SIG-M5 treated with dmso at 0.1 percent for 504 hours (cell line): ENCODE measurements around the gene MAML3.

Experiments used
- DNase-seq: peaks from one replicate; lab custom pipeline; 2025; ENCODE audit not compliant: unreplicated experiment; lab: John Stamatoyannopoulos, UW

MAML3 gene

DNA sequence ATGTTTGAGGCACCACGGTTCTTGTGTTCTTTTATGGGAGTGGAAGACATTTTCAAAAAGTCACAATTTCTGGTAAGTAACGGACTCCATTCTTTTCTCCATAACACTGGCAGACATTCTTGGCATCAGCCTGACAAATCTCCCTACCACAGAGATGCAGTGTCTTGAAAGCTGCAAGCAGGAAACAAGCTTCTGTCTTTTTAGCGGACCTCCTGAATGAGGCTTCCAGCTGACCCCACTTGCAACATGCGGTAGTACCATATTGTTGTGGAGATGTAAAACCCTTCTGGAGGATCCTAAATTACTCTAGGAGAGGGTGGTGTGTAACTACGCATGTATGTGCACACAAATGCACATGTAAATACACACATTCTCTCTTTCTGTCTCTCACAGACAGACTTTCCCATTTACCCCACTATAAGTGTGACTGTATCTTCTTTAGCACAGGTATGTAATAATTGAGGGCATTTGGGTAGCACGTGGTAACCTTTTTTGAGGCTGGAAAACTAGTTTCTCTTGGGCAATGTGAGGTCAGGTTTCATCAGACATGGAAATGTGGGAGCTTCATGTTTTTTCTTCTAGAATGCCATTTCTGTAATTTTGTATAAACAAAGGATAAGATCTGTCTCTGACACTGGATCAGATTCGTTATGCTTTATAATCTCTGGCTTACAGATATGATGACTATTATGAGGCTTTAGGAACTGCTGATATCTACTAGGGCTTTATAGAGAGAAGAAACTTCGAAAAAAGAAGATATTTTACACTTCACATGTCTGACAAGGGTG is 358.3 kb downstream of the MAML3 start:
- no peak for DNase-seq

DNA sequence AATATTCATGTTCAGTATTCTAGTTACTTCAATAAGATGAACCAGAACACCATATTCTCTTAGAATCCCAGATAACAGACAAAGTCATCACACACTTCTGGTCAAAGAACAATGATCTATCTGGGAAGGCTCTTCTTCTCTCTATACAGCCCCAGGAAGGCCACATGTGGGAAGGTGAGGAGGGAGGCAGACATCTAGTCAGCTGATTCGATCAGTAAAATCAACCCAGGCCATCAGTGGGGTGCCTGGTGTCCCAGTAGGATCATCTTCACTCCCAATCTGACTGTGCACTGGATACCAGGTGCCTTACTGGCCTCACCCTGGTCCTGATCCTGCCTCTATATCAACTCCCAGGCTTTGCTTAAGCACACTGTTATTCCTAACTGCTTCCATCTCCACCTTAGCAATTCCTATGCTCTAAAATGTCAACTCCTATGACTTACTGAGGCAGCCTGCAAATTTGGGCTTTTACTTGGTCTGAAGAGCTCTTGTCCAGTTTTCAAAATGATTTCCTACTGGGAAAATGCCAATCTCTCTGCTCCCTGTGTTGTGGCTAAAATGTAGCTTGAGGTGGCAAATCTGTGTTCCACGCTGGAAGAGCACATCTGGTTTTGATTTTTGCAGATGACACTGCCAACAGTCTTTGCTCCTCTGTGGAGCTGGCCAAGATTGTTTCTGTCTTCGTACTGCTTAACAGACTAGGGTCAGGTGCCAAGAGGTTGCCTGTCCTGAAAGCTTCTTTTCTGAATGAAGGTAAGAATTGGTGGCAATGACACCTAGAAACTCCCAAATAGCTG is 359.6 kb downstream of the MAML3 start:
- DNase-seq, result no peak

DNA sequence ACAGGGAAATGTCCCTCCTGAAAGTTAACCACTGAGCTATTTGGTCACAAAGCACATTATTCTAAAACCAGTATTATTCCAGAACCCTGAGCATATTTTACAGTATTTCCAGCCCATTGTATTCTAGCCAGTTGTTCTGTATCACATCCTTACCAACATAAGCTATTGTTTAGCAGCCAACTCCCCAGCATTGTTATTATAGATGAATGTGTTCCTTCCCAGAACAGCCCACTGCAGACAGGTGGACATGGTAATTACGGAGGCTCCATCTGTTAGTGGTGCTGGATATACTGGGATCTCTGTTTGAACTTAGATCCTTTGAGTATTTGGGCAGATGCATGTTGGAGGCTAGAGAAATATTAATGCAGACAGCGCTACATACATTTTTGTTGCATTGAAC is 362.3 kb downstream of the MAML3 start:
- no peak for DNase-seq

DNA sequence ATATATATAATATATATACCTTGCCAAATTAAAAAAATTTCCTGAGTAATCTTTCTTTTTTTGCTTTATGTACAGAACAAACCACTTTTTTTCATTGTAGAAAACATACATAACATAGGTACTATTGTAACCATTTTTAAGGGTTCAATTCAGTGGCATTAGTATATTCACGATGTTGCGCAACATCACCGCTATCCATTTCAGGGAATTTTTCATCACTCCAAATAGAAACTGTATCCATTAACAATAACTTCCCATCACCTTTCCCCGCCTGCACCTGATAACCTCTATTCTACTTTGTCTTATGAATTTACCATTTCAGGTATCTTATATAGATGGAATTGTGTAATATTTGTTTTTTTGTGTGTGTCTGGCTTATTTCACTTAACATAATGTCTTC is 363.7 kb downstream of the MAML3 start:
- no peak for DNase-seq

DNA sequence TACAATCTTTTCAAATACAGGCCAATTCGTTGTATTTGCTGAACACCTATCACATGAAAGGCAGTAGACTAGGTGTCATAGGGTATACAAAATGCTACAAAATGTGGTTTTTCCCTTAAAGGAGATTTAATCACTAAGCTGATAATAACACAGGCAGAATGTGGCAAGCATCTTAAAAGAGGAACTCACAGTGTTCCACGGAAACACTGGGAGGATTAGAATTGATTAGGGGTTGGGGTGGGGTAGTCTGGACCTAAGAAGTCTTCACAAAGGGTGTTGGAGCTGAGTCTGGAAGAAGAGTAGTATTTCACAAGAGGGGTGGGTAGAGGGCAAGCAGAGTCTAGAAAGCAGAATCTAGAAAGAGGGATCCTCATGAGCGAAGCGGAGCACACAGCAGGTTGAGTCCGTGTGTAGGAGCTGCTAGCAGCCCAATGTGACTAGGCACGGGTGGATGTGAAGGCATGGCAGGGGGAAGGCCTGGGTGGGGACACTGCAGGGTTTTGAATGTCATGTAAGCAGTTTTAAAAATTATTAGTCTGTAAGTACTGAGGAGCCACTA is 364.8 kb downstream of the MAML3 start:
- peak; percentile 55 for DNase-seq

DNA sequence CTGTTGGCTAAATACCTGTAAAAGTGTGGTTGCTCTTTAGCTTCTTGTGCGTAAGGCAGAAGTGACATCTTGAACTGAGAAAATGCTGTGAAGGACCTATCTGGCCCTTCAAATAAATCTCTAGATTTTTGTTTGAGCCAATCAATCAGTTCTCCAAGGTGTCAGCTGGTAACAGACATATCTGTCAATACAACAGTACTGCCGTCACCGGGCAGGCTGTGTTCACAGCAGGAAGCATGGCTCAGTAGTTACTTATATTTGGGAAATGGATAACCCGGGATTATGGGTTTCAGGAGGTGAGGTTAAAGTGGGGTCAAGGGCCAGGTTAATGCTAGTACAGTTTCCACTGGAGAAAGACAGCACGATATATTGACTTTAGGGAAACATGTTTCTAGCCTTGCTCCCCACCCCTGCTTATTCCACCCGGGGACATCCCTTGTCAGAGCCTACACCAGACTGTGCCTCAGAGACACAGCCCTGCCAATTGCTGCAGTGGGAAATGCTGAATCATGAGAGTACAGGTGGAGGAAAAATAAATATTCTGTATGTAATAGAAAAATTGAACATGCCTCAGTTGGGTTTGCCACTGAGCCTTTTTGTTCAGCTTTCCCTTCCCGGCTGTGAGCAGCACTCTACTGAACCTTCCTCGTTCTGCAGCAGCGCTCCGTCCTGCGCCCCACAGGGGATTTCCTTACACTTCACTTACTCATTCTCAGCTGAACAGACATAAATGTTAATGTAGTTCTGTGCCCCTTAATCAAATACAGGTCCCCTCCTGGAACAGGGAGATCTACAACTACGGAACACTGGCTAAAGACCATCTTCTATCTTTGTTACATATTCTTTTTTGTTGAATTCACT is 367.3 kb downstream of the MAML3 start:
- DNase-seq, result no peak

DNA sequence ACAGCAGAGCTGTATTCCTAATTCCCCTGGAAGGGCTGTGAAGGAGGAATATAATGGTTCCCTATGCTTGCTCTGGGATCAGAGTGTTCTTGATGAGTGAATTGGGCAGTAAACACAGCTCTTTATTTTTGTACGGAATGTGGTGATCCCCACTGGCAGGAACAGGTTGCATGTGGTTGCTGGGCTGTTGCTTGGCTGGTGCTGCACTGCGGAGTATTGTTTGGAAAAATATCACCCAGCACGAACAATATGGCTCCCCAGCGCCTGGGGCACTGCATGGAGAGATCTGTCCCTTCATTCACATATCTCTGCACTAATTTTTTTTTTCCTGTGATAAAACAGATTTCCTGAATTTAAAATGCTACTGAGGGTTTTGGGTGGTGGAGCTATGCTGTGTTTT is 368.6 kb downstream of the MAML3 start:
- no peak for DNase-seq

DNA sequence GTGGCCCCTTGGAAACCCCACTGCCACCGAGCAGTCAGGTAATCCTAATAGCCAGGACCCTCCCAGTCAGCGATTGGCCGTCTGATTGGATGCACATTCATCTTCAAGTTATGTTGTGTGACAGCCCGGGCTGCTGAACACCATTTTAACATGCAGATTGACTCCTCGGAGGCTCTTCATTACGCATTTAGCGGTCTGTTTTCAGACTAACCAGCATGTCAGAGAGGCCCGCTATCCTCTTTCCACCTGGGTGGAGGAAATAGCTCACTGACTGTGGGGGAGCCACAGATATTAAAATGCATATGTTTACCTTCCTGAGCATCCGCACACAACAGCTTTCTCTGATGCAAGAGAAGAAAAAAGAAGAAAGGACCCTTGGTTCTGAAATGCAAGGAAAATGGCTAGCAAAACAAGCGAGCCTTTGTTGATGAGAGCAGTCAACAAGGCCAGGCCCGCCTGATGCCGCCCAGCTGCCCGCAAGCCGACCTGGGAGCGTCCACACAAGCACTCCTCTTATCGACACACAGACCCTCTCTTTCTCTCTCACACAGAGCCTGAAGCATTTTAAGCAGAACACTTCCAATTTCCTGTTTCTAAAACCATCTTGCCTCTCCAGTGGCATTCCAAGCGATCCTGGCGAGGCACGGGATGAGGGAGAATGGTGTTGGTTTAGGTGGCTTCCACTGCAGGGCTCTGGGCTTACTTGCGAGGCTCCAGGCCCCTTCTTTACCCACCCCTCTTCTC is 370.1 kb downstream of the MAML3 start:
- no peak for DNase-seq

DNA sequence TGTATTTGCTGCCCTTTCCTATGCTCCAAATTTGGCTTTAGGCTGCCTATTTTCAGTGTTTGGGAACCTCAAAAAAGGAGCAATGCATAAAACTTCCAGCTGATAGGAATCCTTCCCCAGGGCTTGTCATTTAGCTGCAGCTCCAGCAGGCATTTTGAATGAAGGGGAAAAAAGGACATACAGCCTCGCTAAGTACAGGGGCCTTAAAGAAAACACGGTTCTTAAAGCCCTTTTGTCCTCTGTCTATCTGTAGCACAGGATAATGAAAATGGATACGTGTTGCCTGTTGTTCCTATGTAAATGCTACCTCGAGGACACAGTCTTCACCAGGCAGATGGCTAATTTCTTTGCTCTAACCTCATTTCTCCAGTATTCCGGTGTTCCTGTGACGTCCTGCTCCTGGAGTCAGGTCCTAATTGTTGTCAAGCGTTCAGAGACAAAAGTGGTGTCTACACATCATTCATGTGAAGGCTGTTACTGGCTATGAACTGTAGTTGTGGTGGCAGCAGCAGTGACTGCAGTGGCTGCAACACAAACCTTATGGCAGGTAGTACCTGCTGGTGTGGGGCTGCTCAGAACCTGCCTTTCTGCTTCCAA is 371.0 kb downstream of the MAML3 start:
- DNase-seq, result no peak

DNA sequence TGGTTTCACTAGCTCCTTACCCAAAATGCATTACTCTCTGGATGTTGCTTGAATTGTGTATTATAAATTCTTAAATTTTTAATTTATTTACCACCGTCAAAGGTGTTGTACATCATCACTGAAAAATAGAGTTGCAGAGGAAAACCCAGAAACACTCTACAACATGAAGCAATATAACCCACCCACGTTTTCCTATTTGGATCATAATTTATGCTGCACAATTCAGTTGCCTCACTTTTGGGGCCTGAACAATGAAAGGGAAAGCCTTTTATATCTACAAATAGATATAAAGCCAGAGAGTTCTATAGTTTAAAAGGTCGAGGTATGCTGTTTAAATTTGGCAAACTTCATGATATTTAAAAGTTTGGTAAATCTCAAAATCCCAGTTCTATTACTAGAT is 372.9 kb downstream of the MAML3 start:
- DNase-seq, result no peak

DNA sequence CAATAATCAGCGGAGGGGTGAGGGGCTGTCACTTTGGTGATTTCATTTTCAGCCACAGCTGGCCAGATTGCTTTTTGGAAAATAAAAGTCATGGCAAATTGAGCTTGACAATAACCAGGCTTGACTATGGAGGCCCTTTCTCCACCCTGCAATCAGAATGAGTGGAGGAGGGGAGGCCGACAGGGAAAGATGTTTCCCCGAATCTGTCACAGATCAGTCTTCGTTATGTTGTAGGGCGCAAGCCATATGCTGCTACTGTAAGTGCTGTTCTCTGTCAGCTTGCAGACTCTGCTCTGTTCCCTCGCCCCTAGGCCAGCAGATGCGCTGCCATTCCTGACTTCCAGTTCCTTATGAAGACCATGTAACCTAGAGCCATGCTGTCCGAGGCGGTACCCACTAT is 374.3 kb downstream of the MAML3 start:
- no peak for DNase-seq

DNA sequence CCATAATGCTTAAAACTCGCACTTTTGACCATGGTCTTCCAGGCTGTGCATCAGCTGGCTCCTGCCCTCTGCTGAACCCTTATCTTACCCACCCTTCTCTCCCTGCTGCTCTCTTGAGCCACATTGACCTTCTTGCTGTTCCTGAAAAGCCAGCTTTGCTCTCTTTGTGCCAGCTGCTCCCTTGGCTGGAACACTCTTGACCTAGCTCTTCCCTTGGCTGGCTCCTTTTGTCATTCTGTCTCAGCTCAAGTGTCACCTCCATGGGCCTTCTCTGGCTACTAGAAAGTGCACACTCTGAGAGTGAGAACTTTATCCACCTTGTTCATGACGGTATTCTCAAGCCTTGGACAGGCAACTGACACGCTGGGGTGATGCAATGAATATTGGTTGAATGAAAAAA is 376.2 kb downstream of the MAML3 start:
- no peak for DNase-seq

DNA sequence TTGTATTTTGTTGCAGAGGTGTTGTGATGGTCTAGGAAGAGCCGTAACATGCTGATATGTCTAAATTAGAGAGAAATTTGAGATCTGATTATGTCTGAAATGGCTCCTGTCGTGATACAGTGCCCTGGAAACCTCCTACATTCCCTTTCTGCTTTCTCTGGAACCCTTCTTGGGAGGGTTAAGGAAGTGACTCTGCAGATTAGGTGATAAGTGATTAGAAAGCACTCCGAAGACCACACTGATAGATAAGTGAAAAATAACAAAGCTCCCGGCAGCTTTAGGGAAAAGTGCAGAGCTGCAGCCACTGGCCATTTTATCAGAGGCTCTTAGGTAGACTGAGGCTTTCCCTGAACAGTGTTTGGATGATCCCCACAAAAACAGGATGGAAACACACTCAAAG is 377.7 kb downstream of the MAML3 start:
- no peak for DNase-seq

DNA sequence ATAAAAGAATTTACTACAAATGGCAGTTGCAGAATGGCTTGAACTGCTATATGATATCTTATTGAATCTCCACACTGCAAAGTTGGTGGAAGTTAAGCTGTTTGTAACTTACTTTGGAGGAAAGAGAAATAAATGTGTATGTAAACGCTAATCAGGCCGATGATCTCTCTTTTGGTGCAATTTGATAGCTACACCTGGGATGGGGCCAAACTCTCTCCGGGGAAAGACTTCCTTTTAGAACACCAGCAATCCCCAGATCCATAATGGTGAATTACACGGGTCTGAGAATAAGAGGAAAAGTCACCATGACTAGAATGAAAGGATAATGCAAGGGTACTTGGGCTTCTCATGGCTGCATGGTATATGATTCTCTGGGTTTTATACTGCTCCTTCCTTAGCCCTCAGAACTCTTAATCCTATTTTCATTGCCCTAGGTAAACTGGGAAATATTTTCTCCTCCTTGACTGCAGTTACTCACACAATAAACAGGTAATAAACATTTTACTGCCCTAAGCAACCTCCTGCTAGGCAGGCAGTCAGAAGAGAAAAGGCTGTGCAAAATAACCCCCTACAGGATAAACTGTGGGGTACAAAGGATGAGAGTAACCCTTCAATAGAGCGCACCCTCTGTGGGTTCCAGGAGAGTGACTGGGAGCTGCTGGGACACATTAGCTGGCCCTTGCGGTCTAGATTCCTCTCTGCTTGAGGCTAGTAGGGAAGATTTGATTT is 379.1 kb downstream of the MAML3 start:
- no peak for DNase-seq

DNA sequence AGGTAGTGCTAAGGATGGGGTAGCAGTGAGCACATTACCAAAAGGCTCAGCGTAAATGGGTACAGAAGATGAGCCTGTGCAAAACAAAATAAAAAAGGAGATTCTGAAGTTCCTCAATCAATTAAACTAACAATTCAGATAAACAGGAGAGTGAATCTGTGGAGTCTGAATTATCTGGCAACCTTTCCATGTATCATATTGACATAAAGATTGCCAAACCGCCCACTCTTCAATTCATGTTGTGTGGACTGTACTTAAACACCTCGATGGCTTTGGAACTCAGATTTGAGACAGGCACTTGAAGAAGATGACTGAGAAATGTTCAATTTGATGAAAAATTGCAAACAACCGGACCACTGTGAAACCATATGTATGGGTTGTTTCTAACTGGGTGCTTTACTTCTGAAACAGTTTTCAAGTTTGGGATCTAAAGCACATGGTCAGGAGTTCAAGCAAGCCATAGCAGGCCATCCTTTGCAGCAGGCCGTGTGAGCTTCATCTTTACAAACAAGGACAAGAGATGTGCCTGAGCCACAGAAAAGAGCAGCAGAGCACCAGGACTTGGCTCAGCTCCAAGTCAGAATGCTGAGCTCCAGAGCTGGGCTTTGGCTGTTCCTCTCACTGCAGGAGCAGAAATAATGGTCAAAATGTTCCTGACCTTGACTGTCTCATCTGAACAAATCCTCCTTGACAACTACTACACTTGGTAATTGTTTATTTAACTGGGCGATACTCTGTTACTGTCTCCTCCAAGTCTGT is 380.2 kb downstream of the MAML3 start:
- DNase-seq, result no peak

DNA sequence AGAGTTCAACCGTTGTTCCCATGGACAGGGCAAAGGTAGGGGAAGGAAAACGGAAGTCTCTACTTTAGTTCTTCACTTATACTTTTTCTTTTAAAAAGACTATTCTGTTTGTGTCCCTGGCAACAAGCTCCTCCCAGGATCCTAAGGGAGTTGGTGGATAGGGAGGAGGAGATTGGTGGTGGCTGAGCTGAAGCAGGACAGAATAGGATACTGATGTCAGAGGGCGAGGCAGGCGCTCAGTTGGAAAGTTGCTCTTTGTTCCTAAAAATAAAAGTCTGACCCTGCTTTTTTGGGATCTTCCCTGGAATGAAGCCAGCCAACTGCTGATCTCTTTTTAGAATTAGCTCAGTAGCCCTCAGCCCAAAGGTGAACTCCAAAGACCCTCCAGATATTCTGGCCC is 383.6 kb downstream of the MAML3 start:
- DNase-seq, result no peak

DNA sequence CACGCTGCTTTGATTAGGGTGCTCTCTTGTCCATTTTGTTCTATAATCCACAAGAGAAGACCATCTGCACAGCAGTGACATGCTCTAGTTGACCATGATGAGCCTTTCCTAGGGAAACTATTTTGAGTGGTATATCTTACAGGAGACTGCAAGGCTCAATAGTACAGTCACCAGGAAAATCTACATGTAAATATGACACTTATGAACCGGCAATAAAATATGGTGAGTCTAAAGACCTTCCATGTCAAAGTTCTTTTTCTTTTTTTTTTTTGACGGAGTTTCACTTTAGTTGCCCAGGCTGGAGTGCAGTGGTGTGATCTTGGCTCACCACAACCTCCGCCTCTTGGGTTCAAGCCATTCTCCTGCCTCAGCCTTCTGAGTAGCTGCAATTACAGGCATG is 384.6 kb downstream of the MAML3 start:
- no peak for DNase-seq

DNA sequence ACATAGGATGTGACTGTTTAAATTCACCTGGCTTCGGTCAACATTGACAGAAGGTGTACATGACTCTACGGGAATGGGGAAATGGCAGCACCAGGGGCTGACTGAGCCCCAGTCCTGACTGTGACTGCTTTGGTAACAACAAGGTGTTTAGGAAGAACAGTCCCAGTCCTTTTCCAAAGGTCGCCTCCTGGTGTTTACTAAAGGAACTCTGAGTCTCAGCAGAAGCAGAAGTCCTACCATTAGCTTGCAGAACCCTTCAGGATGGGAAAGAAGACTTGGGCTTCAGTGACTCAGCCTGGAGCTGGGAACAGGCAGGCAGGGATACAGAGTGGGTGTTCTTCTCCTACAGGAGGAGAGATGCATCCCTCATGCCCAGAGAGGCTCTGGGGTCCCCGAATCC is 385.1 kb downstream of the MAML3 start:
- no peak for DNase-seq

DNA sequence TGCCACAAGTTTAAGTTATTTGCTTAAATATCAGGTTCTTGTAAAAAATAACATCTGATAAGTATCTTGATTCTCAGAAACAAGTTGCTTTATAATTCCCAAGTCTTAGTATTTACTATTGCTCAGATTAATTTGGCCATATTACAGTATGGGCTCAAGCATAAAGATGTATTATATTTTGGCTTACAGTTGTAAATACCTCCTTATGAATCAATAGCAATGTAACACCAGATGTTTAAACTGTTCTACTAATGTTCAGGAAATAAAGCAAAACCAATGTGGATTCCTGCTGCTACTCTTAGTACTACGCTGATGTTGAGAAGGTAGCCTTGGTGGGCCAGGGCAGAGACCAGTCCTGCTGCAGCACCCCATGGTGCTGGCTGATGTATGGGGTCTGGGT is 385.6 kb downstream of the MAML3 start:
- DNase-seq, result no peak
